Fibroblast of skin of abdomen (primary cell): ENCODE measurements around the gene MYH16.
A peak's percentile ranks its signal among the peaks of the same experiment; 100 is the strongest.
"Not testable (repeated sequence)": the region's sequence is repeated elsewhere in the genome, so short reads cannot be mapped to it uniquely, and the experiment has no call there.

ENCODE experiments used
- DNase-seq: peaks from one replicate; pipeline ENCODE4 v3.0.0-alpha.2; 2013

The MYH16 gene

DNA sequence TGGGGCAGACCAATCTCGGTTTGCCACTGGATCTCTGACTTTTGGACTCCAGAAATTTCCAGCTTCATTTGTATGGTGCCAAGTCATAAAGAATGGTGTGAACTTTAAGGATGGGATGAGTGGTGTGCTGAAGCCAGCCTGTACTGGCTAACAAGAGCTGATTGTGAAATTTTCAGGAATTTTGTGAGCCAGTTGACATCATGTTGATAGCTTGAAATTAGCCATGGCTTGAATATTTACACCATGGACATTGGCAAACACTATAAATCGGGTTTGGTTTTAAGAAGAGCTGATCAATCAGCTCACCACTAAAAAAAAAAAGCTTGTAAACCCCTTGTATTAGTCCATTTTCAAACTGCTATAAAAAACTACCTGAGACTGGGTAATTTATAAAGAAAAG, 14.1 kb upstream of the MYH16 start:
- no peak for DNase-seq

DNA sequence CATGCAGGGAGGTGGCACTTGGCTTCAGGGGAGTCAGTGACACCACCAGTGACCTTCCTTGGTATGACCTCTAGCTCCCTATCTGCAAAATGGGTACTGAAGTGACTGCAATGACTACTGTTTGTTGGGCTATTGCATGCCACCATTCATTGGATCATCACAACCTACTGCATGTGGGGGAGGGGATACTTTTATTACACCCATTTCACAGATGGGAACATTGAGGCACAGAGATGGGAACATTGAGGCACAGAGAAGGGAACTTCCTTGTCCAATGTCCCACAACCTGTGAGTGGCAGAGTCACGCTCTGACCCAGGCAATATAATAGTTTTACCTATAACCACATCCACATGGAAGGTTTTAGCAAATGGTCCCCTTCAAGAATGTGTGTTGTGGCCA, 12.2 kb upstream of the MYH16 start:
- DNase-seq = no peak

DNA sequence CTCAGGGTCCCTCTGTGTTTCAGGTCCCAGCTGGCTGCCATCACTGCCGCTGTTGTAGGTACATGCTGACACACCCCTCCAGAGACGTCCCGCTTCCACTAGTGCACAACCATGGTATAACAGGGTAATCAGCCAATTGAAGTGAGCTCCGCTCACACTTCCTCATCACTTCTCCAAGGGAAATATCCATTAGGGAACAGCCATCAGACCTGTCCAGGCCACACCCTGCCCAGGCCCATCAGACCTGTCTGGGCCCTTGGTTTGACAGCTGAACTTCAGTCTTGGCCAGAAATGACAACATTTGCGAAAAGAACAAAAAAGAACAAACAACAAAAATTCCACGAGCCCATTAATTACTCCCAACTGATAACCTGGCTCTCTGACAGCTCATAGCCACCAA, 11.0 kb upstream of the MYH16 start:
- DNase-seq = no peak

DNA sequence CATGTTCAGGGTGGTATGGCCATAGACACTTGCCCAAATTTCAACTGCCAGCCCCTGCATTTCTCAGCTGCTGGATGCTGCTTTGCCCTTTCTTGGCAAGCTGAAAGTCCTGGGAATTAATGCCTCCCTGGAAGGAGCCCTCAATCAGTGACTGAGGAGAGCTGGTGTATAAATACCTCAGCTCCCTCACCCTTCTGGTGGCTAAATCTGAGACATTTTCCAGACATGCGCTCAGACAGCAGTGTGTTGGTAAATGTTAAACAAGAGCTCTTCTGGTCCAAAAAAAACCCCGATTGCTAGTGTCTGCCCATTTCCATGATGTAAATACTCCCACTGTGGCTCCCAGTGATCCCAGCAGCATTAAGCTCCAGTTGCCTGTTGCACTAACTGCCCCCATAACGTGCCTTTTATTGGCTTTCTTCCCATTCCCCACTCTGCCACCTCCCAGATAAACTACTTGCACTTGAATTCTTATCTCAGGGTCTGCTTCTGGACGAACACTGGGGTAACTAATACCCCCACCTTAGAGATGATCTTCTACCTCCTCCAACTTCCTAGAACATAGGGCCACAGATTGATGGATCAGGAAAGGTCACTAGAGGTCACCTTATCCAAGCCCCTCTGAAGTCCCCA, 6.7 kb upstream of the MYH16 start:
- DNase-seq = no peak

DNA sequence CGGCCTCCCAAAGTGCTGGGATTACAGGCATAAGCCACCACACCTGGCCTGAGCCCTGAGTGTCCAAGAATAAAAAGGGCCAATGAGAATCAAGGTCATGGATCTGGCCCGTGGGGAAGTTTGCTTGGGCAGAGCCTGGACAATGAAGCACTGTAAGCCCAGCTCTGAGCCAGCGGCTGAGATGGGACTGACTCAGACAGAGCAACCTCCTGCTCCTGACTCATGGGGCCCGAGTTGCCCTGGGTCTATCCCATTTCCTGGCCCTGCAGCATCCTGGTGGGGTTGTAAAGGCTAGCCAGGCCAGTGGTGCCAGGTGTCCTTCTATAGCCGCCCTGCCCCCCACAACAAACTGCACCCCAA, 5.2 kb upstream of the MYH16 start:
- DNase-seq = peak; percentile 70

DNA sequence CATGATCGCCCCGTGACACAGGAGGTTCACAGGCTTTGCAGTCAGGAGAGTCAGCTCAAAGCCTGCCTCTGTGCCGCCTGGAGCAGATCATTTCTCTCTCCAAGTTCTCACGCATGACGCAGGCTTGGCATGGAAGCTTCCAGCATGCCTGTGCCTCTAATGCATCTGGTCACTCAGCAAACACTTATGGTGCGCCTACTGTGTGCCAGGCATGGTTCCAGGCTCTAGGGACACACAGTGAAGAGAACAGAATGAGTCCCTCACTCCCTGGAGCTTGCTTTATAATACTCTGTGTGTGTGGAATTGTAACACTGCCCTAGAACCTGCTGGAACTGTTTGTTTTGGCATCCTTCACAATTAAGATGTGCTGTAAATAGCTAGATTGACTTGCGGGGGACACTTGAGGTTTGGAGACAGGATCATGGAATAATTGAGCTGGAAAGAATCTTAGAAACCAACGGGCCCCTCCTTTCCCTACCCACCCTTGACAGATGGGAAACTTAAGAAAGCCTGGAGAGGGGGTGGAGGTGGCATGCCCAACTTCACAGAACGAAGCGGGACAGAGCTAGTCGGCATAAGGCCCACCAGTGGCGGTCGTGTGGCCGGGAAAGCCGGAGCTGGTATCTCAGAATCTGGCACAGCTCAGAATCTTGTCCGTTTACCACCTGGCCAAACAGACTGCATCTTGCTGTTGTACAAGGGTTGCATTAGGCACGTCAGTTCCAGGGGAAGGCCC, 4.6 kb upstream of the MYH16 start:
- no peak for DNase-seq

DNA sequence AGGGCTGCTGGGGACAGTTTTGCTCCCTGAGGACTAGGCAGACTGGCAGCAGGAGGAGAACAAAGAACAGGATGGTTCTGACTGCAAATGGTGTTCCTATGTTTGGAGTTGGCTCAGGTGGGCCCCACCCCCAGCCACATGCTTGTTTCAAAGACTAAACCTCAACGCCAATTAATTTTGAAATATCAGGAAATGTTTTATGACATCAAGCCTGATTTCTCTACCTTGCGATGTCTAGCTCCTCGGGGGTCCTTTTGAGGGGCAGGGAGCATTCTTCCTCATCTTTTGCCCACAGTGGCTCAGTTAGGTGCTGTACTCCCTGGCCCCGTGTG, 4.1 kb upstream of the MYH16 start:
- DNase-seq = no peak

DNA sequence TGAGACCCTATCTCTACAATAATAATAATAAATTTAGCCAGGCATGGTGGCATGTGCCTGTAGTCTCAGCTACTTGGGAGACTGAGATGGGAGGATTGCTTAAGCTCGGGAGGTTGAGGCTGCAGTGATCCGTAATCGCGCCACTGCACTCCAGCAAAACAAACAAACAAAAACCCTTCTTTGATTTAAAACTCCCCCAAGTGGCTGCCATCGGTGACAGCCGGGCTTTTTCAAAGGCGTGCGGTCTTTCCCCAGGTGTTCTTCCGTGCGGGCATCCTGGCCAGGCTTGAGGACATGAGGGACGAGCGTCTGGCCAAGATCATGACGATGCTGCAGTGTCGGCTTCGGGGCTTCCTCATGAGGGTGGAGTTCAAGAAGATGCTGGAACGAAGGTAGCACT, 1.9 kb upstream of the MYH16 start:
- no peak for DNase-seq

DNA sequence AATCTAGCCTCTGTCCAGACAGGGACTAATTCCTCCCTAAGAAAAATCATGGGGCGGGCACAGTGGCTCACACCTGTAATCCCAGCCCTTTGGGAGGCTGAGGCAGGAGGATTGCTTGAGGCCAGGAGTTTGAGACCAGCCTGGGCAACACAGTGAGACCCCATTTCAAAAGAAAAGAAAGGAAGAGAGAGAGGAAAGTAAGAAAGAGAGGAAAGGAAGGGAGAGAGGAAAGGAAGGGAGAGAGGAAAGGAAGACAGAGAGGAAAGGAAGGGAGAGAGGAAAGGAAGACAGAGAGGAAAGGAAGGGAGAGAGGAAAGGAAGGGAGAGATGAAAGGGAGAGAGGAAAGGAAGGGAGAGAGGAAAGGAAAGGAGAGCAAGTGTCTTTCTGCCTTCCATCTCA, 922 bp downstream of the MYH16 start:
- DNase-seq = not testable (repeated sequence)

DNA sequence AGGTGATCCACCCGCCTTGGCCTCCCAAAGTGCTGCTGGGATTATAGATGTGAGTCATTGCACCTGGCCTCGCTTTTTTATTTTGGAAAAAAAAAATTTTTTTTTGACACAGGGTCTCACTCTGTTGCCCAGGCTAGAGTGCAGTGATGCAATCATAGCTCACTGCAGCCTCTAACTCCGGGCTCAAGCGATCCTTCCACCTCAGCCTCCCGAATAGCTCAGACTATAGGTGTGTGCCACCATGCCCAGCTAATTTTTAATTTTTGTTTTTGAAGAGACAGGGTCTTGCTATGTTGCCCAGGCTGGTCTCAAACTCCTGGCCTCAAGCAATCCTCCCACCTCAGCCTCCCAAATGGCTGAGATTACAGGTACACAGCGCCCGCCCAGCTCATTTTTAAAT, 2.3 kb downstream of the MYH16 start:
- not testable (repeated sequence) for DNase-seq

DNA sequence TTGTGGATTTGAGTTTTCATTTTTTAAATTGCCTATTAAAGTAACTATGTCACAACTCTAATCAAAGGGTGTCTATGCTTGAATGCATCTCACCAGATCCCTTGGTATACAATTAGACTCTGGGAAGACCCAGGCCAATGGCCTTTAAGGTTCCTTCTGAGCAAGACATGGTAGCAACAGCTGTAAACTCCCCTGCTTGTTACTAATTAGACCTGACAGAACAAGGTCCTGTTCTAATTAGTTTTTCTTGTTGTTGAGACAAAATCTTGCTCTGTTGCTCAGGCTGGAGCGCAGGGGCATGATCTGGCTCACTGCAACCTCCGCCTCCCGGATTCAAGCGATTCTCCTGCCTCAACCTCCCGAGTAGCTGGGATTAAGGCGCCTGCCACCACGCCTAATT, 2.9 kb downstream of the MYH16 start:
- DNase-seq = no peak

DNA sequence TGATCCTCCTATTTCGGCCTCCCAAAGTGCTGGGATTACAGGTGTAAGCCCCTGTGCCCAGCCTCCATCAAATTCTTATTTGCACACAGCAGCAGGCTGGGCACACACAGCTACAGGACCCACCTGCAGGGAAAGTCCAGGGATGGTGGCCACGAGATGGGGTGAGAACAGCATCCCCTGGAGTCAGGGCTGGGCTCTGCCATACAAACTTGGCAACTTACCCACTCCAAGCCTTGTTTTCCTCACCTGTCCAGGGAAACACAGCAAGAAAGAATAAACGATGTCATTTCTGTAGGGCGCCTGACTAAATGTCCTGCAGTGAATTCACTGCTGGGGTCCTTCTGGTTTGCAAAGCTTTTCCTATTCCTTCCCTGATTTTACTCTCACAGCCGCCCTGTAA, 5.5 kb downstream of the MYH16 start:
- no peak for DNase-seq

DNA sequence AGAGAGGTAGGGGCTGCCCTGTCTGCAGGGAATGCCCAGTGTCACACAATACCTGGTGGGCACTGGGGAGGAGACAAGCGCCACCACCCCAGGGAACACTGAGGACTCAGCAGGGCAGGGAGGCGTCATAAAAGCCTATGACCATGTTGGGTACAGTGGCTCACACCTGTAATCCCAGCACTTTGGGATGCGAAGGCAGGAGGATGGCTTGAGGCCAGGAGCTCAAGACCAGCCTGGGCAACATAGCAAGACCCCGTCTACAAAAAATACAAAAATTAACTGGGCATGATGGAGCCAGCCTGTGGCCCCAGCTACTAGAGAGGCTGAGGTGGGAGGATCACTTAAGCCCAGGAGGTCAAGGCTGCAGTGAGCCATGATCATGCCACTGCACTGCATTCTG, 11.5 kb downstream of the MYH16 start:
- not testable (repeated sequence) for DNase-seq

DNA sequence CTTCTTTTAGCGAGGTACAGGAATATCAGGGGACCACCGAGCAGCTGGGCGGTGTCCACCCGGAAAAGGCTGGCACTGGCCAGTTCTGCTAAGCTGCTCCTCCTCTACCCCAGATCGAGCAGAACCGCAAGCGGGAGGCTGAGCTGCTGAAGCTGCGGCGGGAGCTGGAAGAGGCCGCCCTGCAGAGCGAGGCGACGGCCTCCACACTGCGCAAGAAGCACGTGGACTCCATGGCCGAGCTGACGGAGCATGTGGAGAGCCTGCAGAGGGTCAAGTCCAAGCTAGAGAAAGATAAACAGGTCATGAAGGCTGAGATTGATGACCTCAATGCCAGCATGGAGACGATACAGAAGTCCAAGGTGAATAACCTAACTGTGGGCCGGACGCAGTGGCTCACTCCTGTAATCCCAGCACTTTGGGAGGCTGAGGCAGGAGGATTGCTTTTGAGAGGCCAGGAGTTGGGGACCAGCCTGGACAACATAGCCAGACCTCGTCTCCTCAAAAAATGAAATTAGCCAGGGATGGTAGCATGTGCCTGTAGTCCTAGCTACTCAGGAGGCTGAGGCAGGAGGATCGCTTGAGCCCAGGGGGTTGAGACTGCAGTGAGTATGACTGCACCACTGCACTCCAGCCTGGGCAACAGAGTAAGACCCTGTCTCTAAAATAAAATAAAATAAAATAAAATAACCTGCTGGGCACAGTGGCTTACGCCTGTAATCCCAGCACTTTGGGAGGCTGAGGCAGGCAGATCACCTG, 15.3 kb downstream of the MYH16 start:
- no peak for DNase-seq

DNA sequence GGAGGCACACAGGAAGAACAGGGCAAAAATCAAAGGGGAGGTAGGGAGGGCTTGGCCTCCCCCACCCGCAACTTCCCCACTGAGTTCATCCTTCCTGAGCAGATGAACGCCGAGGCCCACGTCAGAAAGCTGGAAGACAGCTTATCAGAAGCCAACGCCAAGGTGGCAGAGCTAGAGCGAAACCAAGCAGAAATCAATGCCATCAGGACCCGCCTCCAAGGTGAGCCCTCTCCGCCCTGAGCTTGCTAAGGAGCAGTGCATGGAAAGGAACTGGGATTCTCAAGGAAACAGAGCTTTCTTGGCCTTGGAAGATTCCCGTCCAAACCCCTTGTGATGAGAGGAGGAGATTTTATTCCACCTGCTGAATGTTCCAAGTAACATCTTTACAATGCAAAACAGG, 16.5 kb downstream of the MYH16 start:
- no peak for DNase-seq

DNA sequence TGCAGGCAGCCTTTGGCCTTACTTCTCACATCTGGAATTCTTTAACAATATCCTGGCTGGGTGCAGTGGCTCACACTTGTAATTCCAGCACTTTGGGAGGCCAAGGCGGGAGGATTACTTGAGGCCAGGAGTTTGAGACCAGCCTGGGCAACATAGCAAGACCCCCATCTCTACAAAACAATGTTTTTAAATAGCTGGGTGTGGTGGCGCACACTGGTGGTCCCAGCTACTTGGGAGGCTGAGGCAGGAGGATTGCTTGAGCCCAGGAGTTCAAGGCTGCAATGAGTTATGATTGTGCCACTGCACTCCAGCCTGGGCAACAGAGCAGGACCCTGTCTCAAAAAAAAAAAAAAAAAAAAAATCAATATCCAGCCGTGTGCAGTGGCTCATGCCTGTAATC, 17.5 kb downstream of the MYH16 start:
- DNase-seq = not testable (repeated sequence)

DNA sequence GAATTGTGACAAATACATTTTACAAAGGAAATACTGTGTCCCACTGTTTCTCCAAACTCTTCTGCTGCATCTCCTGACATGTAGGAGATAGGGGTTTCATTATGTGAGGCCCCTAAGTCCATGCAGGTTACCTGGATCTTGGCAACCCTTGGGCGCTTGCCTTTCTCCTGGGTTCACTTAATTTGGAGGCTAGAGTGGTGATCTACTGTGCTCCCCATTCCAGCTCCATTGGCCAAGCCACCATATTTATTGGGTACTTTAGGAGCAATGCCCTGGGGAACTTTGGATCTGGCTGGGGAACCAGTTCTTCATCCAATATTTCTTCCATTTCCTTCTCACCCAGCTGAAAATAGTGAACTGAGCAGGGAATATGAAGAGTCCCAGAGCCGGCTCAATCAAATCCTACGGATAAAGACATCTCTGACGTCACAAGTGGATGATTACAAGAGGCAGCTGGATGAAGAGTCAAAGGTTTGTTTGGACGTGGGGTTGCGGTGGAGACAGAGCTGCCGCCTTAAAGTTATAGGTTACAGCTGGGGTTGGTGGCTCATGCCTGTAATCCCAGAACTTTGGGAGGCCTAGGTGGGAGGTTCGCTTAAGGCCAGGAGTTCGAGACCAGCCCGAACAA, 18.5 kb downstream of the MYH16 start:
- DNase-seq = no peak

DNA sequence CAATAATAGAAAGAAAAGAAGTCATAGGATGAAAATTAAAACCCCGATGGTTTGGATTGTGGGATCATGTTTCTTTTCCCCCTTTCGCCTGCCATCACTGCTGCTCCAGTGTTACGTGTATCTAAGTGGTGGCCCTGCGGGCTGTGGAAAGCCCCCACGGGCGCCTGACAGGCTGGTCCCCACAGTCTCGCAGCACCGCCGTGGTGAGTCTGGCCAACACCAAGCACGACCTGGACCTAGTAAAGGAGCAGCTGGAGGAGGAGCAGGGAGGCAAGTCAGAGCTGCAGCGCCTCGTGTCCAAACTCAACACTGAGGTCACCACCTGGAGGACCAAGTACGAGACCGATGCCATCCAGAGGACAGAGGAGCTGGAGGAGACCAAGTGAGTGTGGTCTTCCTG, 19.5 kb downstream of the MYH16 start:
- no peak for DNase-seq

DNA sequence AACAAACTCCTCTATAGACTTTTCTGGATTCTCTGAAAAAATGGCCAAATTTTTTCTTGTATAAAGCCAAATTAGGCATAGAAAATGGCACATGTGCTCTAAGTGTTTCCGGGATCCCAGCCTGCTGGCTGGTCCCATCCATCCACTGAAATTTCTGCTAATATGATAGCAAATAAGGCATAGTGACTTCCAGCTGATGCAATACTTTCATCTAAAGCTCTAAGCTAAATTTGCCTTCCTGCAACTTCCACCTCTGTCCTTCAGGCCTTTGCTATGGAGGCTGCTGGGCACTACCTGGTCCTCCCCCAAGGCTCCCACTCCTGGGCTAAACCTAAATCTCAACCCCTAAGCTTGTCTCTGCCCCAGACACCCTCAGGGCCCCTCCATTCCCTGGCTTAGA, 20.5 kb downstream of the MYH16 start:
- no peak for DNase-seq

DNA sequence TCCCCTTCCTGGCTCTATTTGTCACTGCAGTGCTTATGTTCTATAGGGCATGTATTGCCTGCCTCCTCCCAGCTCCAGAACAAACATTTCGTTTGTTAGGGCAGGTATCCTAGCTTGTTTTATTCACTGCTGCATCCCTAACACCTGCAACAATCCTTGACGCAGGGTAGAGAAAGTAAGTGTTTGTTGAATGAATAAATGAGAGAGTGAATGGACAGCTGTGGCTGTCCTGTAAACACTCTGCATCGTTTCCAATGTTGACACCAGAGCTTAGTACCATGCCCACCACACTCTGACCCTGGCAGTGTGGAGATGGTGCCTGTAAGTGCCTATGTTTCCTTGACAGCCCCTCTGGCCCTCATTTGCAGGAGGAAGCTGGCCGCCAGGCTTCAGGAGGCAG, 21.0 kb downstream of the MYH16 start:
- DNase-seq = no peak

DNA sequence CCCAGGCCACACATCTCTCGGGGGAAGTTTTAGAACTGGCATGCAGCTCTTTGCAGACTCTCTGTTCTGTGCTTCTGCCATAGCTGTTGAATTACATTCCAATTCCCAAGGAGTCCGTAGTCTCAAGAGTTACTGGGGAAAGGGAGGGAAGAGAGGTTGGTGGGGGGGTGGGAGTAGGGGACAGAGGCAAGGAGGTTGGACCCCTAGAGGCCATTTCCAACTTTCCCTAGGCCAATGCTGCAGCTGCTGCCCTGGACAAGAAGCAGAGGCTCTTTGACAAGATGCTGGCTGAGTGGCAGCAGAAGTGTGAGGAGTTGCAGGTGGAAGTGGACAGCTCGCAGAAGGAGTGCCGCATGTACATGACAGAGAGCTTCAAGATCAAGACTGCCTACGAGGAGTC, 23.8 kb downstream of the MYH16 start:
- DNase-seq = no peak

DNA sequence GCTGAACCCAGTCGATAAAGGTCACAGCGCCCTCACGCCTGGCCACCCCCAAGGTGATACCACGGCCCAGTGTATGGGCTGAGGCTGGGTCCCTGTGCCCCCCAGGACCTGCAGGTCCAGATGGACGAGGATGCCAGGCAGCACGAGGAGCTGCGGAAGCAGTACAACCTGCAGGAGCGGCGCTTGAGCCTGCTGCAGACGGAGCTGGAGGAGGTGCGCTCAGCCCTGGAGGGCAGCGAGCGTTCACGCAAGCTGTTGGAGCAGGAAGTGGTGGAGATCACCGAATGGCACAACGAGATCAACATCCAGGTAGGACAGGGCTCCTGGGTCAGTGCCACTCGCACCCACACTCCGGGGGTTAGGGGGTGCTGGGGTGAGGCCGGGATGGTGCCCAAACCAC, 28.9 kb downstream of the MYH16 start:
- no peak for DNase-seq

DNA sequence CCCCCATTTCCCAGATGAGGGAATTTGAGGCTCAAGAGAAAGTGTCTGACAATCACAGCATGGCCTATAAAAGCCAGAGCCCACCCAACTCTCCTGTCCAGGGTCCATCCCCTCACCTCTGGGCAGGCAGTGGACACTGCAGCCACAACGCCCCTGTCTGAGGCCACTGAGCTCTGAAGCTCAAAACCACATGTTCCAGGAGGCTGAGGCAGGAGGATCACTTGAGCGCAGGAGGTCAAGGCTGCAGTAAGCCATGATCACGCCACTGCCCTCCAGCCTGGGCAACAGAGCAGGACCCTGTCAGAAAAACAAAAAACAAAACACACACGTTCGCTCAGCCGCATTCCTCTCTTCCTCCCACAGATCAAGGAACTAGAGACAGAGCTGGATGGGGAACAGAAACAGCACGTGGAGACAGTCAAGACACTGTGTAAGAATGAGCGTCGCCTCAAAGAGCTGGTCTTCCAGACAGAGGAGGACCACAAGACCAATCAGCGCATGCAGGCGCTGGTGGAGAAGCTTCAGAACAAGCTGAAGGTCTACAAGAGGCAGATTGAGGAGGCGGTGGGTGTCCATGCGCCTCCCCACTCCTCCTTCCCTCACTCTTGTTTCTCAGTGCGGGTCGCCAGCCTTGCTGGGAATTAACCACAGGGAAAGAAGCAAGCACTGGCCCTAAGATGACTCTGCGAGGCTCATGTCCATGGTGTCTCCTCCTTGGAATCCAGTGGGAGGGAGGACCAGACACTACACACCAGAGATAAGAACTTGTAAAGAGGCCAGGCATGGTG, 33.0 kb downstream of the MYH16 start:
- DNase-seq = no peak
